Memory B cell (primary cell): ENCODE measurements around the gene GRAMD1A.
"Not testable (repeated sequence)": the region's sequence is repeated elsewhere in the genome, so short reads cannot be mapped to it uniquely, and the experiment has no call there.

ENCODE experiments used
- ATAC-seq: fragments of 150-1000 bp; cut with Tn5 transposase; 2 replicates; pipeline ENCODE4 v1.10.0; 2021; ENCODE audit warnings: low read depth, mild to moderate bottlenecking, moderate library complexity
- DNase-seq, 2 donors: peaks; one replicate each; pipeline ENCODE4 v3.0.0; 2022; ENCODE audit warnings: low spot score in 2 of 2
- H3K27ac Mint-ChIP-seq: one replicate; pipeline ENCODE4 v1.8.0; 2022; ENCODE audit warnings: mild to moderate bottlenecking, moderate library complexity, mixed read lengths
- H3K27me3 Mint-ChIP-seq: one replicate; pipeline ENCODE4 v1.8.0; 2022; ENCODE audit warnings: mixed read lengths
- H3K36me3 Mint-ChIP-seq: one replicate; pipeline ENCODE4 v1.8.0; 2022; ENCODE audit warnings: mild to moderate bottlenecking, mixed read lengths
- H3K4me1 Mint-ChIP-seq: one replicate; pipeline ENCODE4 v1.8.0; 2022; ENCODE audit warnings: mixed read lengths
- H3K4me3 Mint-ChIP-seq: one replicate; pipeline ENCODE4 v1.8.0; 2022; ENCODE audit warnings: mild to moderate bottlenecking, moderate library complexity, mixed read lengths
- H3K9me3 Mint-ChIP-seq: one replicate; pipeline ENCODE4 v1.8.0; 2022; ENCODE audit warnings: mixed read lengths

GRAMD1A gene

GRCh38 chr19:35004517-35005255, 4.6 kb downstream of the GRAMD1A start:
- Mint-ChIP-seq H3K4me1 (peaks cover 36% of the 10 kb centered on the region), H3K27ac (no peak overlapping the region), H3K27me3 (no peaks in the 10 kb centered on the region), H3K36me3 (peaks cover 2% of the 10 kb centered on the region), H3K4me3 (no peak overlapping the region), H3K9me3 (no peaks in the 10 kb centered on the region)
- no peak for ATAC-seq
- no peak for DNase-seq

GRCh38 chr19:35005256-35005977, 5.3 kb downstream of the GRAMD1A start:
- Mint-ChIP-seq H3K27me3 (no peaks in the 10 kb centered on the region), H3K36me3 (peaks cover 6% of the 10 kb centered on the region), H3K4me1 (peaks cover 37% of the 10 kb centered on the region), H3K4me3 (no peak overlapping the region), H3K27ac (no peak overlapping the region), H3K9me3 (no peaks in the 10 kb centered on the region)
- DNase-seq (no peak), ATAC-seq (no peak)

- not testable (repeated sequence) for DNase-seq, ATAC-seq, H3K27me3 Mint-ChIP-seq, H3K9me3 Mint-ChIP-seq, H3K4me3 Mint-ChIP-seq, H3K27ac Mint-ChIP-seq, H3K36me3 Mint-ChIP-seq
- H3K4me1 Mint-ChIP-seq, result peaks cover 37% of the 10 kb centered on the region
These were observed 5.9 kb downstream of the GRAMD1A start for GRCh38 chr19:35006007-35006341.

- Mint-ChIP-seq H3K36me3 (peaks cover 9% of the 10 kb centered on the region), H3K4me1 (peaks cover 33% of the 10 kb centered on the region), H3K9me3 (no peaks in the 10 kb centered on the region), H3K4me3 (no peak overlapping the region), H3K27me3 (no peaks in the 10 kb centered on the region), H3K27ac (no peak overlapping the region)
- no peak for ATAC-seq
- DNase-seq, result no peak
These were observed 6.3 kb downstream of the GRAMD1A start for GRCh38 chr19:35006342-35006998.

- Mint-ChIP-seq H3K27ac (no peak overlapping the region), H3K4me1 (peaks cover 30% of the 10 kb centered on the region), H3K9me3 (no peaks in the 10 kb centered on the region), H3K27me3 (no peaks in the 10 kb centered on the region), H3K36me3 (peaks cover 9% of the 10 kb centered on the region), H3K4me3 (no peak overlapping the region)
- DNase-seq, result no peak
- ATAC-seq, result no peak
These were observed 6.9 kb downstream of the GRAMD1A start for GRCh38 chr19:35006999-35007365.

- H3K36me3 Mint-ChIP-seq, H3K27me3 Mint-ChIP-seq, H3K9me3 Mint-ChIP-seq, ATAC-seq, H3K4me3 Mint-ChIP-seq, DNase-seq, H3K27ac Mint-ChIP-seq: not testable (repeated sequence)
- H3K4me1 Mint-ChIP-seq, result peaks cover 30% of the 10 kb centered on the region
These were observed 7.3 kb downstream of the GRAMD1A start for GRCh38 chr19:35007427-35007826.

- Mint-ChIP-seq H3K36me3 (peaks cover 16% of the 10 kb centered on the region), H3K9me3 (no peaks in the 10 kb centered on the region), H3K4me3 (no peak overlapping the region), H3K27me3 (no peaks in the 10 kb centered on the region), H3K4me1 (peaks cover 31% of the 10 kb centered on the region), H3K27ac (no peak overlapping the region)
- ATAC-seq, result no peak
- no peak for DNase-seq
These were observed 8.8 kb downstream of the GRAMD1A start for GRCh38 chr19:35008891-35009341.

GRCh38 chr19:35009424-35010415, 9.6 kb downstream of the GRAMD1A start:
- Mint-ChIP-seq H3K4me3 (no peak overlapping the region), H3K4me1 (peaks cover 33% of the 10 kb centered on the region), H3K9me3 (no peaks in the 10 kb centered on the region), H3K27me3 (no peaks in the 10 kb centered on the region), H3K27ac (no peak overlapping the region), H3K36me3 (peaks cover 17% of the 10 kb centered on the region)
- ATAC-seq (no peak), DNase-seq (no peak)

GRCh38 chr19:35011091-35011689, 11.1 kb downstream of the GRAMD1A start:
- Mint-ChIP-seq H3K4me1 (peaks cover 30% of the 10 kb centered on the region), H3K4me3 (no peak overlapping the region), H3K36me3 (peaks cover 18% of the 10 kb centered on the region), H3K27me3 (no peaks in the 10 kb centered on the region), H3K27ac (no peak overlapping the region), H3K9me3 (no peaks in the 10 kb centered on the region)
- DNase-seq, result no peak
- ATAC-seq, result no peak

GRCh38 chr19:35011737-35012682, 11.9 kb downstream of the GRAMD1A start:
- no peak for ATAC-seq
- no peak overlapping the region for H3K27ac Mint-ChIP-seq
- no peaks in the 10 kb centered on the region for H3K9me3 Mint-ChIP-seq
- H3K36me3 Mint-ChIP-seq, result peaks cover 18% of the 10 kb centered on the region
- H3K4me1 Mint-ChIP-seq, result peaks cover 27% of the 10 kb centered on the region
- H3K27me3 Mint-ChIP-seq, result no peaks in the 10 kb centered on the region
- no peak for DNase-seq
- H3K4me3 Mint-ChIP-seq, result no peak overlapping the region

GRCh38 chr19:35013041-35013819, 13.1 kb downstream of the GRAMD1A start:
- Mint-ChIP-seq H3K4me1 (peaks cover 32% of the 10 kb centered on the region), H3K27me3 (no peaks in the 10 kb centered on the region)
- peak; percentile 91 for ATAC-seq

More at GRCh38 chr19:35013041-35013819, 13.1 kb downstream of the GRAMD1A start:
- Mint-ChIP-seq H3K36me3 (peaks cover 26% of the 10 kb centered on the region), H3K9me3 (no peaks in the 10 kb centered on the region), H3K4me3 (peak overlapping the region; percentile 10), H3K27ac (peak overlapping the region; percentile 62)
- peak; percentile 73 to 86 for DNase-seq
